H54 (cell line): ENCODE results near the gene POLDIP3.
"Not testable (repeated sequence)": the region's sequence is repeated elsewhere in the genome, so short reads cannot be mapped to it uniquely, and the experiment has no call there.

ENCODE experiments used
- DNase-seq: peaks from one replicate; pipeline ENCODE4 v3.0.0; 2011; ENCODE audit warnings: low spot score, mixed read lengths; ENCODE audit not compliant: insufficient read length
- FAIRE-seq: peaks from 3 replicates; lab custom pipeline; 2011; peaks lifted over from hg19 to GRCh38; lab: Jason Lieb, UNC
- POLR2A ChIP-seq: IDR thresholded peaks from 2 replicates; pipeline ENCODE4 v1.6.1; 2011; ENCODE audit warnings: low read depth, mild to moderate bottlenecking, low read length

The POLDIP3 gene

GRCh38 chr22:42553475-42554361 lies 61.0 kb downstream of the POLDIP3 start, which contains the start of gene SERHL2:
TSS of gene SERHL2 (plus strand) at chr22:42553956. CDS start at chr22:42554021, 65 bp downstream.
- DNase-seq: peak; percentile 72
- FAIRE-seq: no peak

GRCh38 chr22:42552294-42552647 lies 62.4 kb downstream of the POLDIP3 start:
- not testable (repeated sequence) for DNase-seq

More at GRCh38 chr22:42553475-42554361, 61.0 kb downstream of the POLDIP3 start, which contains the start of gene SERHL2:
- peak; percentile 58 for TF ChIP-seq POLR2A

DNA sequence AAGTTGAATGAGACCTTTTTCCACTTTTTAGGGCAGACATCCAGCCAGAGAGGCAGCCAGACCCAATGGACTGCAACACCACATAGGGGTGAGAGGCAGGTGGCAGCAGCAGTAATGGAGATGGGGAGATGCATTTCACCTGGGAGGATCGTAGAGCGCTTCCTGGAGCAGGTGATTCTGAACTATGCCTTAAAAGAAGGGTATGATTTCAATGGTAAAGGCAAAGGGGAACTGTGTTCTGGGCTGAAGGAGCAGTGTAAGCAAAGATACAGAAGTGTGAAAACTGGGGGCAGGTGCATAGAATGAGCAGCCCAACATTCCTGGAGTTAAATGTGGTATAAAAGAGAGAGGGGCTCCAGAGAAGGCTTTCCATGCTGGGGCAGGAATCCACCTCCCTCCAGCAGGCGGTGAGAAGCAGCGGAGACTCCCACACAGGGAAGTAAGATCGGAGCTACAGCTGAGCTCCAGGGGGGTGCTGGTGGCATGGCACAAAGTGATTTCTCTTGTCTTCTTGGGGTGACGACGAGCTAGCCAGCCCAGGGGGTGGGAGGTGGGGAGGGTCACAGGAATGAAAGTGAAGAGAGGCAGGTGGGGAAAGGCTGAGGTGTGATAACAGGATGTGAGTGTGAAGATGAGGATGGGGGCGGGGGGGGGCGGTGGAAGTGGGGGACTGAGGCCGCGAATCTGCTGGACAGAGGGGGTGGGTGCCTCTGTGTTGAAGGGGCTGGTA lies 65.2 kb downstream of the POLDIP3 start:
- FAIRE-seq (no peak), DNase-seq (no peak)
- no peak for TF ChIP-seq POLR2A

More at GRCh38 chr22:42552294-42552647, 62.4 kb downstream of the POLDIP3 start:
- FAIRE-seq: not testable (repeated sequence)

DNA sequence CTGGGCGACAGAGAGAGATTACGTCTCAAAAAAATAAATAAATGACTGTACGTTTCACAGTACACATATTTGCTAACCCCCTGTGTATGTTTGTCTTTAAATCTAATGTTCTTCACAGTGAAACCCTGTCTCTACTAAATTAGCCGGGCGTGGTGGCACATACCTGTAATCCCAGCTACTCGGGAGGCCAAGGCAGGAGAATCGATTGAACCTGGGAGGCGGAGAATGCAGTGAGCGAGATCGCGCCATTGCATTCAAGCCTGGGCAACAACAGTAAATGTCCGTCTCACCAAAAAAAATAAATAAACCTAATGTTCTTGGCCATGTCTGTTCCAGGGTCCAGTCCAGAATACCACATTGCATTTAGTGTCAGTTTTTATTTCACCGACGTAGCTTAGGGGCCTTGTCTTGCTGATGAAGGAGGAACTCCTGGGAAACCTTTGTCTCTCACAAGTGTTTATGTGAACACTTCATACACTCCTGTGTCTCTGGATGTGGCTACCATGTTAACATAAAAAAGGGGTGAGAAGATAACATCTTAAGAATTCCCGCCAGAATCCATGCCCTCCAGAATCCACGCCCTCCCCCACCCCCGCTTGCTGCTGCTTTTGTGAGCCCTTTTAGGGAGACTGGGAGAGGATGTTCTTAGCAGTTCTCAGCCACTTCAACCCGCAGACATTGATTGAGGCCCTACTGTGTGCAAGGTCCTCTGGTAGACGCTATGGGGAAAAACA lies 65.9 kb downstream of the POLDIP3 start:
- no peak for DNase-seq
- no peak for TF ChIP-seq POLR2A
- FAIRE-seq: no peak

- not testable (repeated sequence) for DNase-seq, FAIRE-seq
These were observed 66.6 kb downstream of the POLDIP3 start for GRCh38 chr22:42548126-42548525.

- FAIRE-seq (no peak), DNase-seq (no peak)
- TF ChIP-seq POLR2A: no peak
These were observed 67.1 kb downstream of the POLDIP3 start for GRCh38 chr22:42547562-42547961.

DNA sequence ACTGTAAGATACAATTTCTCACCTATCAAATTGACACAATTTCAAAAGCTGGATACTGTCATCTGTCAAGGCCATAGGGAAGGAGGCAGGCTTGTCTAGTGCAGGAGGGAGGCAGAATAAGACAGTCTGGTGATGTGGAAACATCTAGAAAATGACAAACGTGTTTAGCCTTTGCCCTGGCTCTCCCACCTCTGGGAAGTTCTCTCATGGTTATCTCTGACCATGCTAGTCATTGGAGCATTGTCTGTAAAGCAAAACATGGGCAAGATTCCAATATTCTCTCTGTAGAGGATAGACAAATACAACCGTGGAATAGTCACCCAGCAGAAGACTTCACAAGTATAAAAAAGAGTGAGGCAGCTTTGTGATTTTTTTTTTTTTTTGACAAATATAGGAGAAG lies 70.0 kb downstream of the POLDIP3 start:
- no peak for DNase-seq
- FAIRE-seq: no peak
- no peak for TF ChIP-seq POLR2A

DNA sequence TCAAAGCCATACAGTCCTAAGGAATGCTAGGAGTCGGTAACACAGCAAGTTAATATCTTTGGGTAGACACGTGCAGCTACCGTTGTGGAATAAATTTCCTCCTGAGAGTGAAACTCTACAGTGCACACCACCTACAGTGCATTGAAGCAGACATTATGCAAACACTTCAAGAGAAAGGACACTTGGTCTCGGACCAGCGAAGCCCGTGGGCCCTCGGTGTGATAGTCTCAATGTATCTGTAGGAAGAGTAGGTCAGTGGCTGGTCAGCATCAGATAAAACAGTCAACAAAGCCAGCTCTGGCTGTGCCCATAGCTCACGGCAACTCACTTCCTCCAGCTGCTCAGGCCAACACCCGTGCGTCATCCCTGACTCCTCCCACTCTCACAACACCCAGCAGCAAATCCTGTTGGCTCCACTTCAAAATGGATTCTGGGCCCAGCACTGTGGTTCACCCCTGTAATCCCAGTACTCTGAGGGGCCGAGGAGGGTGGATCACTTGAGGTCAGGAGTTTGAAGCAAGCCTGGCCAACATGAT lies 75.4 kb downstream of the POLDIP3 start:
- not testable (repeated sequence) for DNase-seq, FAIRE-seq

DNA sequence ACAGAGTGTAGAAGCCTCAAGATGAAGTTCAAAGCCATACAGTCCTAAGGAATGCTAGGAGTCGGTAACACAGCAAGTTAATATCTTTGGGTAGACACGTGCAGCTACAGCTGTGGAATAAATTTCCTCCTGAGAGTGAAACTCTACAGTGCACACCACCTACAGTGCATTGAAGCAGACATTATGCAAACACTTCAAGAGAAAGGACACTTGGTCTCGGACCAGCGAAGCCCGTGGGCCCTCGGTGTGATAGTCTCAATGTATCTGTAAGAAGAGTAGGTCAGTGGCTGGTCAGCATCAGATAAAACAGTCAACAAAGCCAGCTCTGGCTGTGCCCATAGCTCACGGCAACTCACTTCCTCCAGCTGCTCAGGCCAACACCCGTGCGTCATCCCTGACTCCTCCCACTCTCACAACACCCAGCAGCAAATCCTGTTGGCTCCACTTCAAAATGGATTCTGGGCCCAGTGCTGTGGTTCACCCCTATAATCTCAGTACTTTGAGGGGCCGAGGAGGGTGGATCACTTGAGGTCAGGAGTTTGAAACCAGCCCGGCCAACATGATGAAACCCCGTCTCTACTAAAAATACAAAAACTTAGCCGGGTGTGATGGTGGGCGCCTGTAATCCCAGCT lies 77.4 kb downstream of the POLDIP3 start:
- DNase-seq: not testable (repeated sequence)
- peak; percentile 38 for FAIRE-seq

- not testable (repeated sequence) for DNase-seq, FAIRE-seq
These were observed 78.0 kb downstream of the POLDIP3 start for GRCh38 chr22:42536634-42537033.

GRCh38 chr22:42536166-42536565 lies 78.5 kb downstream of the POLDIP3 start:
- FAIRE-seq: no peak
- no peak for TF ChIP-seq POLR2A
- DNase-seq: no peak

GRCh38 chr22:42535082-42535731 lies 79.5 kb downstream of the POLDIP3 start:
- not testable (repeated sequence) for FAIRE-seq, DNase-seq
